H9 (cell line): ENCODE data around the gene CILP2. TPM values are rescaled to one million over a fixed set of nuclear protein-coding genes. Genes with fewer than 3 reads are reported as not detected.

ENCODE experiments used
- DNase-seq: peaks from one replicate; pipeline ENCODE4 v3.0.0-alpha.2; 2017
- H2AFZ ChIP-seq: one replicate; pipeline ENCODE4 v1.6.1; 2013; ENCODE audit warnings: mild to moderate bottlenecking, low read length, control low read depth, moderate library complexity
- H2AK5ac ChIP-seq: 2 replicates; pipeline ENCODE4 v1.6.1; 2013; ENCODE audit warnings: low read length, control low read depth, mixed read lengths; ENCODE audit not compliant: insufficient read length
- H2BK120ac ChIP-seq: one replicate; pipeline ENCODE4 v1.6.1; 2013; ENCODE audit warnings: low read depth, mild to moderate bottlenecking, low read length, control low read depth, inconsistent platforms; ENCODE audit not compliant: poor library complexity, severe bottlenecking
- H2BK12ac ChIP-seq: 2 replicates; pipeline ENCODE4 v1.6.1; 2013; ENCODE audit warnings: low read length, control low read depth, mixed read lengths, low read depth; ENCODE audit not compliant: insufficient read length
- H2BK15ac ChIP-seq: 2 replicates; pipeline ENCODE4 v1.6.1; 2013; ENCODE audit warnings: low read depth, low read length, control low read depth
- H2BK20ac ChIP-seq: one replicate; pipeline ENCODE4 v1.6.1; 2013; ENCODE audit warnings: low read depth, mild to moderate bottlenecking, low read length, control low read depth, inconsistent platforms; ENCODE audit not compliant: poor library complexity, severe bottlenecking
- H2BK5ac ChIP-seq: 2 replicates; pipeline ENCODE4 v1.6.1; 2013; ENCODE audit warnings: low read length, control low read depth, mixed read lengths; ENCODE audit not compliant: insufficient read length
- H3K14ac ChIP-seq: 2 replicates; pipeline ENCODE4 v1.6.1; 2013; ENCODE audit warnings: low read length, control low read depth; ENCODE audit not compliant: insufficient read depth
- H3K18ac ChIP-seq: 2 replicates; pipeline ENCODE4 v1.6.1; 2013; ENCODE audit warnings: low read depth, mild to moderate bottlenecking, mixed read lengths, low read length, control low read depth; ENCODE audit not compliant: insufficient read length
- H3K23ac ChIP-seq: 2 replicates; pipeline ENCODE4 v1.6.1; 2013; ENCODE audit warnings: low read length, control low read depth, mixed read lengths, low read depth; ENCODE audit not compliant: insufficient read length
- H3K23me2 ChIP-seq: 2 replicates; pipeline ENCODE4 v1.6.1; 2013; ENCODE audit warnings: low read depth, mild to moderate bottlenecking, mixed read lengths, low read length, control low read depth; ENCODE audit not compliant: insufficient read length, poor library complexity, severe bottlenecking
- H3K27ac ChIP-seq: 2 replicates; pipeline ENCODE4 v1.5.1; 2013; ENCODE audit warnings: low read length, control low read depth, mixed read lengths, low read depth; ENCODE audit not compliant: insufficient read length
- H3K27me3 ChIP-seq: 2 replicates; pipeline ENCODE4 v1.6.1; 2013; ENCODE audit warnings: low read length, control low read depth, inconsistent platforms; ENCODE audit not compliant: insufficient read depth
- H3K4ac ChIP-seq: 2 replicates; pipeline ENCODE4 v1.6.1; 2013; ENCODE audit warnings: low read depth, mild to moderate bottlenecking, control low read depth, inconsistent platforms, low read length, moderate library complexity
- H3K4me1 ChIP-seq: 2 replicates; pipeline ENCODE4 v1.6.1; 2013; ENCODE audit warnings: low read length, control low read depth, inconsistent platforms; ENCODE audit not compliant: insufficient read depth
- H3K4me2 ChIP-seq: 2 replicates; pipeline ENCODE4 v1.6.1; 2013; ENCODE audit warnings: low read length, control low read depth, mixed read lengths; ENCODE audit not compliant: insufficient read length, insufficient read depth
- H3K56ac ChIP-seq: 2 replicates; pipeline ENCODE4 v1.6.1; 2013; ENCODE audit warnings: low read depth, mild to moderate bottlenecking, mixed read lengths, low read length, control low read depth; ENCODE audit not compliant: insufficient read length
- H3K79me1 ChIP-seq: 2 replicates; pipeline ENCODE4 v1.6.1; 2013; ENCODE audit warnings: low read depth, mild to moderate bottlenecking, moderate library complexity, low read length, control low read depth, inconsistent platforms; ENCODE audit not compliant: insufficient read depth, poor library complexity, severe bottlenecking
- H3K79me2 ChIP-seq: 2 replicates; pipeline ENCODE4 v1.6.1; 2013; ENCODE audit warnings: low read length, control low read depth, inconsistent platforms; ENCODE audit not compliant: insufficient read depth
- H3K9ac ChIP-seq: 2 replicates; pipeline ENCODE4 v1.6.1; 2013; ENCODE audit warnings: low read length, control low read depth, mixed read lengths; ENCODE audit not compliant: insufficient read length; ENCODE audit errors: extremely low read depth
- H3K9me3 ChIP-seq: one replicate; pipeline ENCODE4 v1.6.1; 2013; ENCODE audit warnings: low read depth, low read length, inconsistent platforms; ENCODE audit not compliant: control insufficient read depth
- H3T11ph ChIP-seq: one replicate; pipeline ENCODE4 v1.6.1; 2013; ENCODE audit warnings: mild to moderate bottlenecking, low read length, control low read depth, inconsistent platforms
- H4K20me1 ChIP-seq: one replicate; pipeline ENCODE4 v1.6.1; 2013; ENCODE audit not compliant: control insufficient read depth, insufficient read length, insufficient read depth
- H4K5ac ChIP-seq: 2 replicates; pipeline ENCODE4 v1.6.1; 2013; ENCODE audit warnings: low read depth, mild to moderate bottlenecking, mixed read lengths, low read length, control low read depth; ENCODE audit not compliant: insufficient read length
- H4K8ac ChIP-seq: replicated peaks from 2 replicates; pipeline ENCODE4 v1.6.1; 2013; ENCODE audit warnings: low read length, control low read depth, mixed read lengths, low read depth; ENCODE audit not compliant: insufficient read length
- H4K91ac ChIP-seq: 2 replicates; pipeline ENCODE4 v1.6.1; 2013; ENCODE audit warnings: low read depth, mild to moderate bottlenecking, moderate library complexity, mixed read lengths, low read length, control low read depth; ENCODE audit not compliant: insufficient read length
- H3K27ac Mint-ChIP-seq, 3 experiments: 2 replicates in 2 of 3; 3 replicates in 1 of 3; pipeline ENCODE4 v1.8.0; 2020 to 2021; ENCODE audit warnings: mixed read lengths in 3 of 3, mild to moderate bottlenecking in 1 of 3, moderate library complexity in 1 of 3
- H3K27me3 Mint-ChIP-seq: 2 replicates; pipeline ENCODE4 v1.8.0; 2021; ENCODE audit warnings: low read depth, mild to moderate bottlenecking, moderate library complexity, mixed read lengths
- H3K36me3 Mint-ChIP-seq, 3 experiments: 2 replicates in 2 of 3; 3 replicates in 1 of 3; pipeline ENCODE4 v1.8.0; 2020 to 2021; ENCODE audit warnings: low read depth in 3 of 3, mixed read lengths in 3 of 3; ENCODE audit not compliant: insufficient read depth in 1 of 3
- H3K4me1 Mint-ChIP-seq, 2 experiments: 2 replicates each; pipeline ENCODE4 v1.8.0; 2020; ENCODE audit warnings: mixed read lengths in 2 of 2
- H3K4me3 Mint-ChIP-seq, 2 experiments: 2 replicates in 1 of 2; 3 replicates in 1 of 2; pipeline ENCODE4 v1.8.0; 2020 to 2021; ENCODE audit warnings: mild to moderate bottlenecking in 2 of 2, mixed read lengths in 2 of 2, moderate library complexity in 1 of 2
- H3K9me3 Mint-ChIP-seq, 2 experiments: 2 replicates in 1 of 2; 3 replicates in 1 of 2; pipeline ENCODE4 v1.8.0; 2020; ENCODE audit warnings: mild to moderate bottlenecking in 2 of 2, mixed read lengths in 2 of 2, moderate library complexity in 1 of 2
- CTCF ChIP-seq: fragments of 200-600 bp; sonication (generic); conservative IDR thresholded peaks from 3 replicates; pipeline ENCODE4 v1.8.0; 2021; ENCODE audit warnings: antibody characterized with exemption, mild to moderate bottlenecking
- WGBS: extraction: QIAGEN DNeasy Blood & Tissue Kit; methylation state at CpG from one replicate; pipeline ENCODE4 v1.1.7; 2013; ENCODE audit warnings: missing lambda C conversion rate, low lambda C conversion rate, mixed read lengths; ENCODE audit not compliant: insufficient read length; ENCODE audit errors: extremely low coverage; 5-methylcytosine and 5-hydroxymethylcytosine counted together
- total RNA-seq: library from RNA; stranded (reverse); gene quantifications from 2 replicates; pipeline ENCODE4 v1.2.1, GENCODE V29; 2021

The CILP2 gene
- total RNA-seq, 1 experiment from 2014 or later: 6.4 TPM

- H3K4ac ChIP-seq: no peak overlapping the region
- no peak overlapping the region for H3K9ac ChIP-seq
- peaks cover 7 to 15% (median 12%) of the 10 kb centered on the region in 3 experiments; a peak in 6 of 7 replicates for H3K36me3 Mint-ChIP-seq
- H2AK5ac ChIP-seq: no peak overlapping the region
- H4K20me1 ChIP-seq: no peaks in the 10 kb centered on the region
- H3K14ac ChIP-seq: no peak overlapping the region
- no peak for TF ChIP-seq CTCF
- no peak overlapping the region for H2BK5ac ChIP-seq
- peaks cover 0 to 7% of the 10 kb centered on the region in 2 experiments; a peak in 1 of 5 replicates for H3K9me3 Mint-ChIP-seq
- H4K91ac ChIP-seq: no peak overlapping the region
- H3K4me1 ChIP-seq: no peaks in the 10 kb centered on the region; the same call in 1 of the 2 replicates
- H3K9me3 ChIP-seq: no peaks in the 10 kb centered on the region
- no peaks in the 10 kb centered on the region for H3K23me2 ChIP-seq
- no peak overlapping the region for H3K18ac ChIP-seq
- H2AFZ ChIP-seq: no peak overlapping the region
- no peaks in the 10 kb centered on the region for H3K79me2 ChIP-seq
- peaks cover 24% of the 10 kb centered on the region for H3K27me3 Mint-ChIP-seq
- no peak overlapping the region for H3K4me2 ChIP-seq
- H4K8ac ChIP-seq: no peak overlapping the region
- no peak overlapping the region for H3K4me3 Mint-ChIP-seq
- H3K27ac ChIP-seq: no peak overlapping the region
- no peak overlapping the region for H2BK120ac ChIP-seq
- peaks cover 13 to 14% of the 10 kb centered on the region in 2 experiments for H3K4me1 Mint-ChIP-seq
- DNase-seq: no peak
- WGBS: no CpG with 5 or more reads among the region's 10 CpGs
- H3K27me3 ChIP-seq: no peaks in the 10 kb centered on the region
- no peak overlapping the region for H2BK12ac ChIP-seq
- H3T11ph ChIP-seq: no peak overlapping the region
- H2BK20ac ChIP-seq: no peak overlapping the region
- H3K56ac ChIP-seq: no peak overlapping the region
- peak overlapping the region in 1 of 3 experiments; percentile 82; a peak in 1 of 7 replicates for H3K27ac Mint-ChIP-seq
- H4K5ac ChIP-seq: no peak overlapping the region
- H2BK15ac ChIP-seq: no peak overlapping the region
- H3K23ac ChIP-seq: no peak overlapping the region
- H3K79me1 ChIP-seq: no peaks in the 10 kb centered on the region
These were observed 32.5 kb downstream of the CILP2 start for GRCh38 chr19:19570571-19570970.
